NCI-H1048 (cell line): ENCODE results near the gene EP400.

Experiments used
- DNase-seq: peaks from one replicate; lab custom pipeline; 2025; lab: John Stamatoyannopoulos, UW

Gene EP400

DNA sequence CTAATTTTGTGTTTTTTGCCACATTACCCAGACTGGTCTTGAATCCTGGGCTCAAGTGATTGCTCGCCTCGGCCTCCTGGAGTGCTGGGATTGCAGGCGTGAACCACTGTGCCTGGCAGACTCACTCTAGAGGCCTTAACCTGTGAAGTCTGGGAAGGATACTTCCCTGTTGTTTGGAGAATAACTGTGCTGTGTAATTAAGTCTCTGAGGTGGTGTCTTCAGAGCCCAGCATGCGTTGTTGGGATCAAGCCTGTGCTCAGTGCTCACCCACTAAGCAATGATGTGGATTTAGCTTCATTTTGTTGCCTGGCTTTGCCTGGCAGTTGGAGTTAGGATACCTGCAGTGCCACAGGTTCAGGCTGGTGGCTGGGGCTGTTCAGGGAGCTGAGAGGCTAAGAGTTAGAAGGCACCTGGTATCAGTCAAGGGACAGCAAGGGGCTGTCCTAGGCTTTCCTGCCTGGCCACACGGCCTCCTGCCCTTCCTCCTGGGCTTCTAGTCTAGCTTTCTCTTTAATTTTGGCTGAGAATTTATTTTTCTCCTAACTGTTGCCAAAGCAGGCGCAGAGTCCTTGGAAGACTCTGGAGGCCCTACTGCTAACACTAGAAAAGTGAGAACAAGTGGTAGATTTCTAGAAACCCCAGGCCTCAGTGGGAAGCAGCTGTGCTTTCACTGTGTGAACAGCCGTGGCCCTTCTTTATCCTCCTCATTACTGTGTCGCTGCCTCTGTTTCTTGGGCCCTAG, 38.5 kb downstream of the EP400 start:
- DNase-seq, result no peak

DNA sequence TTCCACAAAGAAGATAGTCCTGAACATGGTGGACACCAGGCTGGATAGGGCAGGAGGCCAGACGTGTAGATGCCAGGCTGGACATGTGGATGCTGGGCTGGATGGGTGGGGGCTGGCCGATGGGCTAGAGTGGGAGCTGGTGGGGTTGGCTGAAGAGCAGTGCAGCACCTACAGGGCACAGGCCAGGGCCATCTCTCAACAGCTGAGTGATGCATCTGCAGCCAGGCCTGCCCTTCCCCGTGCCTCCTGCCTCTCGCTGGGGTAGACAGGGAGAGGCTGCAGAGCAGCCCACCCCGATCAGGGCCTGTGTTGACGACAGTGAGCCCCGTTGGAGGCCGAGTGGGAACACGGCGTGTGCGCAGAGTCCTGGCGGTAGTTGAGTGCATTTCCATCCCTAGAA, 39.3 kb downstream of the EP400 start:
- no peak for DNase-seq

DNA sequence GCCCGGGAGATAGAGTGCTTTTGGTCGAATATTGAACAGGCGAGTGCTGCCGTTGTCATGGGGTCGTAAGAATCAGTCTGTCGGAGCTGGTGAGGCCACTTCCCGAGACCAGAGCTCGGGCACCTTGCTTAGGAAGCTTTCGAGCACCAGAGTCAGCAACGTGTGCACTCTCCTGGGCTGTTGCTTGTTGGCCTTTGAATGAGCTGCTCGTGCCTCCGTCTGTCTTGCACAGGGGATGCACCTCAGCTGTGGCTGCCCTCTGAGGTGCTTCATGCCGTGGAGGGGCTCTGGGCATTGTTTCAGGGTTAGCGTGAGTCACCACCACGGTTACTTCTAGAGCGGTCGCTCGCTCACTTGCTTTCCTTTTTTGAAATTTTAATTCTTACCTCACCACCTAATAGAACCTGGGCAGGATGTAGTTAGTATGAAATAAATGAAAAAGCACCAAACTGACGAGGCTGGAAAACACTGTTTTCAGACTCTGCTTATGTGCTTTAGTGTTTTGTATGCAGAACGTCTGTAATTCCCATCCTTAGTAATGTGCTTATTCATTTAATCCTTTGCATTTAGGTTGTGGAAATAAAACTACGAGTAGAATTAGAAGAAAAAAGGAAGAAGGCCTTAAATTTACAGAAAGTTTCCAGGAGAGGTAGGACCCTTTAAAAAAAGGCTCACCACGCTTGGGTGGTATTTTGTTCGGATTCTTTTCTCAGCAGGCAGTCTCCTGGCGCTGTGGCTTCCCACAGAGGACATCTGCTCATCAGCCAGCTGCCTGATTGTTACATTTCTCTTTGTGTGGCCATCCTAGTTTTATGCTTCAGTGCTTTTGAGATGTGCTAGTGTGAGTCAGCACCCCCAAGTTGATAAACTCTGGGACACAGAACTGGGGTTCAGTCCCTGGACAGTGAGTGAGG, 40.6 kb downstream of the EP400 start:
- DNase-seq, result no peak

DNA sequence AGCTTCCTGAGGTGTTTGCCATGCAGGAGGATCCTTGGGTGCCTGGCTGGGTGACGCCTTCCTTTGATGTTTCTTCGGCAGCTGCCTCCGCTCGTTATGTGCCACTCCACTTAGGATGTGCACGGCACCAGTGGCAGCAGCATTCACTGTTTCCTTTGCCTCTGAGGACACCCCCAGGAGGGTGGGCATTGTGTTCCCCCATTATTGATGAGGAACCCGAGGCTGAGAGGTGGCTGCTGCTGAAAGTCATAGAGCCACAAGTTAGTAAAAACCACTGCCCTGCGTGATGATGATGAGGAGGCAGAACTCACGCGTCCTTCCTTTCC, 41.2 kb downstream of the EP400 start:
- no peak for DNase-seq

DNA sequence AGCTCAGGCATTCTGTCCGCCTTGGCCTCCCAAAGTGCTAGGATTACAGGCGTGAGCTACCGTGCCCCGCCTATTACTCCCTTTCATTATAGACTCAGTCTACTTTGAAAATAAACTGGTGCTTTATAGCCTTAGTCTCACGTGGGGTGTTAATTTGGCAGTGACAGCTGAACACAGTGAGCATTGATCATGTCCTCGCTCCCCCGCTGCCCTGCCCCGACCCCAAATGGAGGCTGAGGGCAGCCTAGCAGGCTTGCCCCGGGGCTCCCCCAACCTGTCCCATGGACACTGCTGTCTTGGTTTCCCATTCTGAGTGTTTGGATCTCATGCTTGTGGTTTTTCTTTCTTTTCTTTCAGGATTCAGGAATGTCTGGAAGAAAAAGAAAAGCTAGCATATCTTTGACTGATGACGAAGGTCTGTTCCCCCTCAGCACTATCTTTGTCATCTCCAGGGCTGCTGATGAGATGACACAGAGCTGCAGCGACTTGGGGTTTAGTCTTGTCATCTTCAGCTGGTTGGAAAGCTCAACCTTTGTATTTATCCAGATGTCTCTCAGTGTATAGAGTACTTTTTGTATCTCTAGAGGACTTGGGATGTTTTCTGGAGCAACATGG, 42.2 kb downstream of the EP400 start:
- DNase-seq, result no peak

DNA sequence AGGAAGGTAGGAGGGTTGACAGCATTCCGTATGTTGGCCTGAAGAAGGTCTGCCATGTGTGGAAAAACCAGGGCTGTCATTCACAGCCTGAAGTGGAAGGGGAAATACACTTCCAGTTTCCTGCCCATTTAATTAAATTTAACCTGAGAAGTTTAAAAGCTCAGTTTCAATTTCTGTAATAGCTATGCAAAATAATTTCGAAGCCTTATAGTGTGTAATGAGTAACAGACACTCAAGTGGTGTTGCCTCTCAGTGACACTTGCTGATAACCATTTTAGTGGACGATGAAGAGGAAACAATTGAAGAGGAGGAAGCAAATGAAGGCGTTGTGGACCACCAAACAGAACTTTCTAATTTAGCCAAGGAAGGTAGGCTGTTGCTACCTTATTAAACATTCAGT, 44.8 kb downstream of the EP400 start:
- no peak for DNase-seq

DNA sequence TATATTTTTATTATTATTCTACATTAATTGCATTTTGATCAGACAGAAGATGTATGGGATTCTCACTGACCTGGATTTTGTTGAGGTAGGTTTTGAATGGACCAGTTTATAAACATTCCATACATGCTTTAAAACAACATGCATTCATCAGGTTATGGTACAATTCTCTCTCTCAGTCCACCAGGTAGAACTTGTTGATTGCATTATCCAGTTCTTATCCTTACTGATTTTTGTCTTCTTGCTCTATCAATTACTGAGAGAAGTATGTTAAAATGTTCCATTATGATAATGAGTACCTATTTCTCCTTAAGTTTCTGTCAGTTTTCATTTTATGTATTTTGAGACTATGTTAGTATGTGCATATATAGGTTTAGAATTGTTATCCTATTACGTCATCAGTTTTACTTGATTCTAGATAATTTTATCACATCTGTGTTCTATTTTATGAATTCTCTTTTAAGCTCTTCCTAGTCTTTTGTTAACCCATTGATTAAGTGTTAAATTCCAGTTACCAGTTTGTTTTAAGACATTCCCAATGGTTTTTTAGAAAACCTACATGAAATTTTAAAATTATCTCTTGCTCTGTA, 50.6 kb downstream of the EP400 start:
- DNase-seq, result no peak

DNA sequence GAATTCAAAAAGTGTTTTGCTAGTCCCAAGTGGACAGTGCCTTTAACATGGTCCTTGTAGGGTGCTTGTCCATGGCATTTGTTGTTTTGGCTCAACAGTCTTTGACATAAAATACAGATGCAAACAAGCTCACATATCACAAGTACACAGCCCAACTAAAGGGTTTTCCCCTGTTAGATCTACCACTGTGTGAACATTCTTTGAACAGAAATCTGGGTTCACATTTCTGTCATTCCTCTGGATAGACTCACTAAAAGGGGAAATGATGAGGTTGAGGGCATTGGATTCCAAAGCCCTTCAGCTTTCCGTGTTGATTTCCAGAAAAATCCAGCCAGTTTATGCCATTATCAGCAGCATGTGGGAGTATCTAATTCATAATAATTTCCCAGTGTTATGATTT, 54.1 kb downstream of the EP400 start:
- DNase-seq, result no peak

DNA sequence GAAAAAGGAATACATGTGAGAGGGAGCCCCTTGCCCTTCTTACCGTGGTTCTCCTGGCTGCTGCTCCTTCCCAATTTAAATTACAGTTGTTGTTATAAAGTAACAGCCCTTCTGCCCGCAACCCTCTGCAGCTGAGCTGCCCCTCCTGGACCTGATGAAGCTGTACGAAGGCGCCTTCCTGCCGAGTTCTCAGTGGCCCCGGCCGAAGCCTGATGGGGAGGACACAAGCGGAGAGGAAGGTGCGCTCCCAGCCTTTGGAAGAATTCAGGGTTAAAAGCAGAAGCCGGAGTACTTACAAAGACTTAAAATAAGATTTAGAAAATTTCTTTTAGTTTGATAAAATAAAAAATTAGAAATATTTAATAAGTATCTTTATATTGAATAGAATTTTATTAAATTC, 55.2 kb downstream of the EP400 start:
- DNase-seq, result no peak

DNA sequence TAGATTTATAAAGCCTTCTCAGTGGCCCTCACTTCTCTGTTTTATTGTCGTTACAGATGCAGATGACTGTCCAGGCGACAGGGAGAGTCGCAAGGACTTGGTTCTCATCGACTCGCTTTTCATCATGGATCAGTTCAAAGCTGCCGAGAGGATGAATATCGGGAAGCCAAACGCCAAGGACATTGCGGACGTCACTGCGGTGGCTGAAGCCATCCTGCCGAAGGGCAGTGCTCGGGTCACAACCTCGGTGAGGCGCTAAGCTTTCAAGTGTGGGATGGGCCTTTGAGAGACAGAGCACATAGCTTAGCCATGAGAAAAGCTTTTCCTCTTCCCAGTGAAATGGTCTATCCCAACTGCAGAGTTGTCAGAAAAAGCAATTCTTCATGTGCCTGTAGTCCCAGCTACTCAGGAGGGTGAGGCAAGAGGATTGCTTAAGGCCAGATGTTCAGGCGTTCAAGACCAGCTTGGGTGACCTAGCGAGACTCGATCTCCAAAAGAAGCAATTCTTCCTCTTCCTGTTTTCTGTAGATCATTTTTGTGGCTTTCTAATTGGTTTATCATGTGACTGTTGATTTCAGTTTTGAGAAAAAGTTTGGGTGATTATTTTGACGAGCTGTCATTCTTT, 56.4 kb downstream of the EP400 start:
- DNase-seq, result no peak

DNA sequence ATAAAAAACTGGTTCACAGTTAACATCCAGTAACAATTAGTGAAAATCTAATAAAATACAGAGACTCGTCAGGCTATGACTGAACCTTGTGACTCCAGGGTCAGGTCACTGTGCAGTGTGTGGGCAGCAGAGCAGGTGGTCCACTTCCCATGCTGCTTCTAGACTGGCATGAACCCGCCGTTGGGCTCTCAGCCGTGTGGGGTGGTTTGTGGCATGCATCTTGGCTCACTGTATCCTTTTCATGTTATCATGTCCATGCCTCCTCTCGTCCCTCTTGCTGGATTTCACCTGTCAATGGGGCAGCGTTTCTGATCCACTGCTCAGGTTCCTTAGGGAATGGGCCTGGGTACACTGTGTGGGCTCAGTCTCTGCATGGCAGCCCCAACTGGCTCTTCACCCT, 57.3 kb downstream of the EP400 start:
- DNase-seq, result no peak

DNA sequence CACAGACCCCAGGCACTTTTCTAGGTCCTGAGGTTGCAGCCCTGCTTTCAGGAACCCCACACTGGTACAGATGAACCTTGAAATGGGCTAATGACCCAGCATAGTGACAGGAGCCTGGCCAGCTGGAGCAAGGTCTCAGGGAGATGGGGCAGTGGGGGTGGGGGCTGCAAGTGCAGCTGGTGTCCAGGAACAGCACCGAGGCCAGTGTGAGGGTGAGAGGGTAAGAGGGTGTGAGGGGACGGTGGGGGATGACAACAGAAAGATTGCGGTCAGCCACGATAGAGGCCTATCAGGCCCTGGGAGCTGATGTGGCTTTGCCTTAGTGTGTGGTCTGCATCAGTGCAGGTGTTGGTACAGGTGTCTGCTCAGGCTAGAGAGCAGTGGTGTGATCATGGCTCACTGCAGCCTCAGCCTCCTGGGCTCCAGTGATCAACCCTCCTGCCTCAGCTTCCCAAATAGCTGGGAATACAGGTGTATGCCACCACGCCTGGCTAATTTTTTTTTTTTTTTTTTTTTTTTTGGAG, 59.7 kb downstream of the EP400 start:
- no peak for DNase-seq

DNA sequence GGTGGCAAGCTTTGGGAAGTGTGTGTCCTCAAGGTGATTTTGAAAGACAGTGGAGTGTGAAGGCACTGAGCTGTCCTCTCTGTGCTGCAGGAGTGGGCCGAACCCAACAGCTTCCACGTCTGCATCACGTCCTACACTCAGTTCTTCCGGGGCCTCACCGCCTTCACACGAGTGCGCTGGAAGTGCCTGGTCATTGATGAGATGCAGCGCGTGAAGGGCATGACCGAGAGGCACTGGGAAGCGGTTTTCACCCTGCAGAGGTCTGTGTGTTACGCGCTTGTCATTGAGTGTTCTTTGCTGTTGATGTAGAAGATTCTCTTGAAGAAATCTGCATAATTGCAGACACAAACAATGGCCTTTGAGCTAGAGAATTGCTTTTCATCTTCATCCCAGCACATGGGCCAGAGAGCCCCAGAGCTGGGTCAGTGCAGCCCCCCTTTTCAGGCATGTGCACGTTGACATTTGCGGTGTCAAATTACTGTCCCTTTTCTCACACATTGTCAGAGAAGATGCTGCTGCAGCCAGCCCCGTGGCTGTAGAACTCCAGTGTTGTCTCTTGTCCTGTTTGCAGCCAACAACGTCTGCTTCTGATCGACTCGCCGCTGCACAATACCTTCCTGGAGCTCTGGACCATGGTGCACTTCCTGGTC, 63.3 kb downstream of the EP400 start:
- DNase-seq, result no peak

DNA sequence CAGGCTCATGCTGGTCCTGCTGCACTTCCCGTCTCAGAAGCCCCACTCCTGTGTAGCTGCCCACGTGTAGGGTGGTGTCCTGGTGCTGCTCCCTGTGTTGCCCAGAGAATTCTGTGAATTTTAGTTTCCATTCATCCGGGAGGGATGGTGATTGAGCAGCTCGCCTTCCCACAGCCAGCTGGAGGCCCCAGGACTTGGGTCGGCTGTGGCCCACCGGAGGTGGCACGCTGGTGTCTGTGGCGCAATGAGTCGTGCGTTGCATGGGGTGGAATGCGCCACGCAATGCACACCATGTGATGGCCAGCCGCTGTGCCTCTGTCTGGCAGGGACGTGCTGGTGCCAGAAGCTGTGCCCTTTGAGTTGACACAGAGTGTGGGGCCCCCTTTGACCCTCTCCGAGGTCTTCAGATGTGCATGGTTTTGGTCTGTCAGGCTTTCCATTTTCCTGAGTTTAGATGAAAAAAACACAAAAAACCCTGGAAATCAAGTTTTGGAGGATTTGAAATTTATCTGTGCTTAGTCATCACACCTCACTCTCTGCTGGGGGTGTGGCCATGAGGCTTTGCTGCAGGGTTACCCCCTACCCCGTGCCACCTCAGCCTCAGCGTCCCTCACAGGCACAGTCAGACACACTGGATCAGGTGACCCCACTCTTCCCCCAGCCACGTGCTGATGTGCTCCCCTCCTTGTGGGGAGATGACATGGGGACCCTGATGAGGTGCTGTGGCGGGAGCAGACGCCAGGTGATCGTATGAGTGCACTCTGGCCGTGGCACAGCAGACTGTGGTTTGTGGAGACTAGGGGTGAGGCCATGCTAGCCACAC, 64.6 kb downstream of the EP400 start:
- DNase-seq, result no peak

DNA sequence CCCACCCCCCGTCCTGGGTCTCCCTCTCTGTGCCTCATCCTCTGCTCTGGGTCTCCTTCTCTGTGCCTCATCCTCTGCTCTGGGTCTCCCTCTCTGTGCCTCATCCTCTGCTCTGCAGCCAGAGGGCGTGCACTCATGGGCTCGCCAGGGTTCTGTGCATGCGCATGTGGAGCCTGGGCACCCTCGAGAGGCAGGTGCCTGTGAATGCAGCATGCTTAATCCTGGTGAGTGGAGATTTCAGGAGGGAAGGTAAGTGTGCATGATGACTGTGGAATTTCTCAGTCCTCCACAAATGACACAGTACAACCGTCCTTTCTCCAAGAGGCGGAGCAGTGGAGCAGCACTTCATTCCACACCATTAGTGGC, 65.2 kb downstream of the EP400 start:
- no peak for DNase-seq

DNA sequence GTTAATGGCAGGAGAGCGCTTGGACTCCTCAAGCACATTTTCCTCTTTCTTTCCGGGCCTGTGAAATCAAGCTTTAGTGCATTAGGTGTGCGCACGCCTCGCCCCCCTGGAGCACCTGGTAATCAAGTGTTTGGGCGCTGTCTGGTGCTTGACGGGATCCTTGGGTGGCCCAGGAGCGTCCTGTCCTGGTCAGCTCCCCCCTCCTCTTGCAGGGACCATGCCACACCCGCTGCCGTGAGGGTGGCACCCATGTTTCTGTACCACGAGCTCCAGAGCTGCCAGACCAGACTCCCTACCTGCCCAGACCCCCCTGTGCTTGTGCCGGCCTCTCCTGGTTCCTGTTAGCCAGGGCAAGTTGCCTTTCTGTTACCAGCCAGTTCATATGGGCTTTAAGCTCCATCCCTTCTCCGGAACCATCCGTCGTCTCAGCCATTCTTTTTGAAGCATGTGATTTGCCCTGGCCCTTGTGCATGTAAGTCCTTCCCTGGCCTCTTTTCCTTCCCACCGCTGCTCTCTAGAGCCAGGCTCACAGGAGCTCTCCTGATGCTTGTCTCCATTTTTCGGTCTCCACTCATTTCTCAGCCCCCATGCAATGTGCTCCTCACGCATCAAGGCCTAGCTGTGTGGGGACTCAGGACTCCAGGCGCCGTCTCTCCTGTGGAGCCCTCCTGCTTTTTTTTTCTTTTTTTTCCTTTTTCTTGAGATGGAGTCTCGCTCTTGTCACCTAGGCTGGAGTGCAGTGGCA, 66.1 kb downstream of the EP400 start:
- no peak for DNase-seq

DNA sequence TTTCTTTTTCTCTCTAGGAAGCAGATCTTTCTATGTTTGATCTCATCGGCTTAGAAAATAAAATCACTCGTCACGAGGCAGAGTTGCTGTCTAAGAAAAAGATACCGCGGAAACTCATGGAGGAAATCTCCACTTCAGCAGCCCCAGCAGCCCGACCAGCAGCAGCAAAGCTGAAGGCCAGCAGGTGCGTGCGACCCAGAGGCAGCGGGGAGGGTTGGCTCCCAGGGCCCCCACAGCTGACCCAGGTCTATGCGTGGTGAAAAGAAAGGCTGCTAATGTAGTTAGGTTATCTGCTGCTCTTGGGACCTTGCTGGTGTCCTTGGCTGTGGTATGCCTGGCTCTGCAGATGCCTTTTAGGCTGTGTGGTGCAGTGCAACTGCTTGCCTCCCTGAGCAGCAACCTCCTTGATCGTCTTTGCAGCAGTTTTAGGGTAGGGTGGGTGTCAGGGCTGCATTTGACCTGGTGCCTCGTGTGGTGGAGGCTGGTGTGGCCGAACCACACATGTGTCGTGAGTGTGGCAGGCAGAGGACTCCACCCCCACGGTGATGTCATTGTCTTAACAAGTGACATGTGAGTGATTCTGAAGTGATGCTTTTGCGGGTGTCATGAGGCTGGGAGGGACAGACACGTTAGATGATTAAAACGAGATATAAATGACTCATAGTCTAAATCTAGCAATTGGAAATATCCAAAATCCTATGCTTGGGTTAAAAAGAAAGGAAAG, 68.6 kb downstream of the EP400 start:
- no peak for DNase-seq

DNA sequence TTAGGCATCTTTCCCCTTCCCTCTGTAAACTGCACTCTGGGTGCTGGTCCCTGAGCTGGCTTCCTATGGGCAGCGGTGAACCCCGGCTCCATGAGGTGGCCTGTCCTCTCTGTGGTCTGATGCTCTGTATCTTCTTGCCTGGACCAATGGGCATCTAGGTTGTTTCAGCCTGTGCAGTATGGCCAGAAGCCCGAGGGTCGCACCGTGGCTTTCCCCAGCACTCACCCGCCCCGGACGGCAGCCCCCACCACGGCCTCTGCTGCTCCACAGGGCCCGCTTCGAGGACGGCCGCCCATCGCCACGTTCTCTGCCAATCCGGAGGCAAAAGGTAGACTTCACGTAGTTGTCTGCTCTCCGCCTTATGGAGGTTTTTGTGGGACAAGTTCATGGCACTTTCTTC, 70.1 kb downstream of the EP400 start:
- DNase-seq, result no peak

DNA sequence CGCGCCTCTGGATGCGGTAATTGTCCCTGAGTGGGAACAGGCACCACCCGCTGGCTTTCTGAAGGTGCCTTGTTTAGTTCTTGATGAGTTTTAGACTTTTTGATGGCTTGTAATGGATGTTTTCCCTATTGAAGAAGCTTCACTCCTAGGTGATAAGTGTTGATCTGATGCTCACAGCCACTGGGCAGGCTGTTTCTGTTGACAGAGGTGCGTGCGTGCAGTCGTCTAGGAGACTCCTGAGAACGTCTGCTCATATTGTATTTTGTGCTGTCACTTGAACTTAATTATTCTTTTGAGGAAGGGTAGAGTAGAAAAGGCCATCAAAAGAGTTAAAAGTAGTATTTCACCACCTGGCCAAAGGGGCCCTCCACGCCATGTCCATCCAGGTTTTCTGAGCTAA, 70.5 kb downstream of the EP400 start:
- DNase-seq, result no peak
